Stimulated activated CD4-positive, alpha-beta T cell treated with anti-CD3 and anti-CD28 coated beads, Interleukin-1b, Interleukin-23, amount 100 ng/mL, for 24 hours (primary cell): ENCODE measurements around the gene FLNB.
"Not testable (repeated sequence)": the region's sequence is repeated elsewhere in the genome, so short reads cannot be mapped to it uniquely, and the experiment has no call there.

Source experiments
- DNase-seq, 4 experiments: peaks; one replicate each; pipeline ENCODE4 v3.0.0-alpha.2; 2020; ENCODE audit warnings: low read depth in 4 of 4, low spot score in 1 of 4

FLNB gene

DNA sequence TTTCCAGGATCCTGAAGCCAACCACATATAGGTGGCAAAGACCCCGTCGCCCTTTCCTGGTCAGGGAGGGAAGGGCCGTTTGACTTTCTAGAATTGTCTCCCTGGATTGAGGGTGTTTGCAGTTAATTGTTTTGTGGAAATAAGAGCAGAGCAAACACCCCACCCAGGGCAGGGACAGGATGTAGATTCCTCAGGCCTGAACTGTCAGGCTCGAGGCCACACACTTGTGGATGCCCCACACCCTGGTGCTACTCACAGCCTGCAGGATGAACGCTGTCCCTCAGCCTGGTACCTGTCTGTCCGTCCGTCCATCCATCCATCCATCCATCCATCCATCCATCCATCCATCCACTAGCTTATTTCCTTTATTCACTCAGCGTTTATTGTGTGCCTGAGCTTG, 29.9 kb upstream of the FLNB start:
- DNase-seq, result no peak

DNA sequence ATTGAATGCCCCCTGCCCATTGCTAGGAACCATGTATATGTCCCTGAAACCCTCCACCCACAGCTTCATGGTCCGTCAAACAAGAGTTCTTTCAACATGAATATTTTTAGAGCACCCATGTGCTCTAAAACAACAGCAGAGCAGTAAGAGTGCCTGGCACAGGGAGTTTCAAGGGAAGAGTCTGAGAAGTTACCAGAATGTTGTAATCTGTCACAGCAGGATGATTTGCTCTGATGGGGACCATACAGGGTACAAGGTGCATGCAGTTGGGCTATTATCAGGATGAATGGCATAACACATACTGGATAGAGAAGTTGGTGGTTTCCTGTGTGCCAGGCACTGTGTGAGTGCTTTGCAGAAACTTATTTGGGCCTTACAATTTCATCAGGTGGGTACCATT, 27.8 kb upstream of the FLNB start:
- DNase-seq, result no peak

DNA sequence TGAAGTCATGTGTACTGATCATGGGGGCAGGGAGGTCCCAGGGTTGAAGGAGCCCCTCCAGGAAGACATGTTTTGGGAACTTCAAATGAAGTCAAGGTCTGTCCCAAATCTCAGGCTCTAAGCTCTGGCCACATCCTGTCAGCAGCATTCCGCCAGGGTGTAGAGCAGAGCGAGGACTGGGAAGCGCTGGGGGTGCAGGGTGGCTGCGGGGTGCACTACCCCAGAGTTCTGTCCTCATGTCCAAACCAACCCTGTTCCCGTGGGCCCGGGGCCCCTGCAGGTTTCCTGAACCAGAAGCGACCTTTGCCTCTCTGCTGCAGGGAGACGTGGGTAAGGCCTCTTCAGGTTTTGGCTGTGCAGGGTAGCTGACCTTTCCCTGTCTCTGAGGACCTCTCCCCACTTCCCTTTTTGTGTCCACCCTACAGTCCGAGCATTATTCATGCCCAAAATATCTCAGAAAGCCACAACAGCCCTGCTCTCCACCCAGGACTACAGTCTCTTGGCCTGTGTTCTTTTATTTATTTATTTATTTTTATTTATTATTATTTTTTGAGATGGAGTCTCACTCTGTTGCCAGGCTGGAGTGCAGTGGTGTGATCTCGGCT, 26.6 kb upstream of the FLNB start:
- no peak for DNase-seq

GRCh38 chr3:57982561-57983243, 25.5 kb upstream of the FLNB start:
- DNase-seq, result no peak

DNA sequence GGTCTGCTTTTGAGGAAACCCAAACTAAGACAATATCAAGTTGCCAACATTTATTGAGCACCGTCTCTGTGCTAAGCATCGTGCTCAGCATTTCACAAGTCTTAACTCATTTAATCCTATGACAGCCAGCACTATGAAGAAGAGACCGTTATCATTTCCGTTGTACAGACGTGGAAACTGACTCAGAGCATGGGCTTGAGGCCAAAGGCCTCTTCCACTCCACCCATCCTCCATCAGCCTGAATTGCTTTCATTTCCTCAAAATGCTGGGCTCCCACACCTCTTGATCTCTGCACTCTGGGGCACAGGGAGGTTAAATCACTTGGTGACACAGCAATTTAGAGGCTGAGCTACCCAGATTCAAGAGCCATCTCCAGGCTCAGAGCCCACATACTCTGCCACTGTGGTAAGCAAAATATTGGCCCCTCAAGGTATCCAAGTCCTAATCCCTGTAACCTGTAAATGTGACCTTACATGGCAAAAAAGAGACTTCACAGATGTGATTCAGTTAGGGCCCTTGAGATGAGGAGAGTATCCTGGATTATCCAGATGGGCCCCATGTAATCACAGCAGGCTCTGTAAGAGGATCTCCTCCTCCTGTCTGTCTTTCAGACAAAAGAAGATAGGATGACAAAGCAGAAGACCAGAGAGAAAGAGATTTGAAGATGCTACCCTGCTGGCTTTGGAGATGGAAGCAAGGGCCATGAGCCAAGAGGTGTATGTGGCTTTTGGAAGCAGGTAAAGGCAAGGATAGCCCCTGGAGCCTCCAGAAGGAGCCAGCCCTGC, 24.3 kb upstream of the FLNB start:
- peak in 2 of 4 experiments; percentile 12 to 37 for DNase-seq

DNA sequence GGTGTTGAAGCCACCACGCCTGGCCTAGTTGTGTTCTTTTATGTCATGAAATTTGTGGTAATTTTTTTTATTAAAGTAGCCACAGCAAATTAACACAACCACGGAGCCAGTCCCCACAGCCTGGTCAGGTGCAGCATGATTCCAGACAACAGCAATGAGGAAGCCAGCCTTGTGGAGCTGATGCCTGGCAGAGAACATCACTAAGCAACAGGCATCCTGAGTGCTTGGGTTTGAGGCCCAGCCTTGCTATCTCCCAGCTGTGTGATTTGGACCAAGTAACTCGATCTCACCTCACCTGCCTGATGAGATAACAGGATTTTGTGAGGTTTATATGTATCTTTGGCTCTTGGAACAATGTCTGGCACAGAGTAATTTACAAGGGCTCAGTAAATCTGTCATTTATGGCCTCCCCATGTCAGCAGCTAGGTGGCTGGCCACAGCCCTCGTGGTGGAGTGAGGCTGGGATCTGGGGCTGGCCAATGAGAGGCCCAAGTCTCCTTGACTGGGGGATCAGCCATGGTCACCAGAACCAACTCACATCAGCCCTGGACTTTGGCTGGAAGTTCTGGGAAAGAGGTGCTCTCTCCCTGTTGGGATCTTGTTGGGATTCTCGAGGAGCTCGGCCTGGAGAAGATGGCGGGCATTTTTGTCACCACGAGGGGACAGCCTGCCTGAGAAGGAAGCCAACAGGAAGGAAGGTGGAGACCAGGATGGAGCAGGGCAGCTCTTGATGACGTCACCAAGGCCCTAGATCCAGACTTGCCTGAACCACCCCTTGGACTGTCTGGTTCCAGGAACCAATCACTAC, 22.8 kb upstream of the FLNB start:
- no peak for DNase-seq

DNA sequence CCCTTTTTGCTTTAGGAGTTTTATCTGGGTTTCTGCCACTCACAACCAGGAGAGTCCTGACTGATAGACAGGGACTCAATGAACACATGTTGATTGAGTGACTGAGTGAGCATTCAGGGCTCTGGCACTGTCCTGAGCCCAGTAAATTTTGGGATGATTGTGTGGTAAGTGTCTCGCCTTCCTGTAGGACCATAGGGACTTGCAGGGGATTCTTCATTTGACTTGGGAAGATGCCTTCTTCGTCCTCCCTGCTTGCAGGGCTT, 22.3 kb upstream of the FLNB start:
- DNase-seq, result no peak

DNA sequence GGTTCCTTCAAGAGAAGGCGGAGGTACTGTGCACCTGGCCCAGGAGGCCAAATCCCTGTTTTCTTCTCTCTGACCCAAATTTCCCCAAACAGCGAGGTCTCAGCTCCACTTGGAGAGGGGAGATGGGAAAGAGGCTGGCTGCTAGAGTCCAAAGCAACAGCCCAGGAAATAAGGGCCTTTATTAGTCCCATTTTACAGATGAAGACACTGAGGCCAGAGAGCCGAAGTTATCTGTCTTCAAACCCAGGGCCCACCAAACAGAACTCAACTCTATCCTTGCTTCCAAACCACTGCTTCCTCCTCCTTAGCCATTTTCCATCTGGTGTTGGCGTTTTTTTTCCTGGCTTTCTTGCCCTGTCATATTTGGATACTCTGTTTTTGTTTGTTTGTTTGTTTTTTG, 22.0 kb upstream of the FLNB start:
- no peak for DNase-seq

DNA sequence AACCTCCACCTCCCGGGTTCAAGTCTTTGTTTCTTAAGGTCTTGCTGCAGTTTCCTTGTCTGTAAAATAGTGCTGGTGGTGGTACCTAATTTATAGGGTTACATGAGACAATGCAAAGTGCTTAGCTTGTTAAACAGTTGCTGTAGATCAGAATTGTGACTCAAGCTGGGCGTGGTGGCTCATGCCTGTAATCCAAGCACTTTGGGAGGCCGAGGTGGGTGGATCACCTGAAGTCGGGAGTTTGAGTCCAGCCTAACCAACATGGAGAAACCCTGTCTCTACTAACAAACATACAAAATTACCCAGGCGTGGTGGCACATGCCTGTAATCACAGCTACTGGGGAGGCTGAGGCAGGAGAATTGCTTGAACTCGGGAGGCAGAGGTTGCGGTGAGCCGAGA, 19.0 kb upstream of the FLNB start:
- DNase-seq, result not testable (repeated sequence)

GRCh38 chr3:57989646-57990045, 18.6 kb upstream of the FLNB start:
- DNase-seq, result no peak

GRCh38 chr3:57992452-57993213, 15.6 kb upstream of the FLNB start:
- no peak for DNase-seq

GRCh38 chr3:57998366-57999283, 9.6 kb upstream of the FLNB start:
- no peak for DNase-seq

DNA sequence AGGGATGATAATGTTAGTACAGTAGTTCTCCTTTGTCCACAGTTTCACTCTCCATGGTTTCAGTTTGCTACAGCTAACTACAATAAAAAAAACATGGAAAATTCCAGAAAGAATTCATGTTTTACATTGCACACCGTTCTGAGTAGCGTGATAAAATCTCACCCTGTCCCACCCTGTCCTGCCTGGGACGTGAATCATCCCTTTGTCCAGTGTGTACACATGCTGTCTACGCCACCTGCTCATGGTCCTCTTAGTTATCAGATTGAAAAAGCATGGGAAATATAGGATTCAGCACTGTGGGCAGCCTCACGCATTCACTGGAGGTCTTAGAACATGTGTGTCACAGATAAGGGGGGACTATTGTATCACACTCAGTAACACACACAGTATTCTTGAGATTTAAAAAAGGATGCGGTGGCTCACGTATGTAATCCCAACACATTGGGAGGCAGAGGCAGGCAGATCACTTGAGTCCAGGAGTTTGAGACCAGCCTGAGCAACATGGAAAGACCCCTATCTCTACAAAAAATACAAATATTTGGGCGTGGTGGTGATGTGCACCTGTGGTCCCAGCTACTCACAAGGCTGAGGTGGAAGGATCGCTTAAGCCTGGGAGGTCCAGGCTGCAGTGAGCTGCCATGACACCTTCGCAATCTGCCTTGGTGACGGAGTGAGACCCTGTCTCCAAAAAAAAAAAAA, 8.7 kb upstream of the FLNB start:
- no peak for DNase-seq

DNA sequence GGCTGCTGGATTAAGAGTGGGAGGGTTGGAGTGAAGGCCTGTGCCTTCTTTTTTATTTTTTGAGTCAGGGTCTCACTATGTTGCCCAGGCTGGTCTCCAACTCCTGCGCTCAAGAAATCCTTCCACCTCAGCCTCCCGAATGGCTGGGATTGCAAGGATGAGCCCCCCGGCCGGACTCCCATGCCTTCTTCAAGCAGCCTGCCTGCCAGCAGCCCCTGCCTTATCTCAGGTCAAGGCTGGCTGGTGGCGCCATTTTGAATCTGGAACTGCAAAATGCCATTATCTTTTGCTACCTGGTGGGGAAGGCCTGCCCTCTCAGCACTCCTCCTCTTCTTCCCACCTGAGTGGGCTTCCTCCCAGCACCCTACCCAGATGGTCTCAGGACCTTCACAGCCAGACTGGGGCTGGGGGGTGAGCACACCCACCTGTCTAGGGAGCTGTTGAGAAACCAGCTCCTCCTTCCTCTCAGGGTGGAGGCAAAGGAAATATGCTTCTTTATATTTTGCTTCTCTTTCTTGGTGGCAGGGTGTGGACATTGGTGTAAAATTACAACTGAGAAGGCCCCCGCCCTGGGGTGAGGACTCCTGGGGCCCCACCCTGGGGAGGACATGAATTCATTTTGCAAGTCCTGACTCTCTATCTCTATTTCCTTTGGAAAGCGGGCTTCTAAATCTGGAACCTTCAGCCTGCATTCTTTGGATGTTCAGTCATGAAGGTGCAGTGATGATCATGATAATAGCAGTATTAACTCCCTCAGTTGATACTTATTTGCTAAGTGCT, 7.7 kb upstream of the FLNB start:
- no peak for DNase-seq

DNA sequence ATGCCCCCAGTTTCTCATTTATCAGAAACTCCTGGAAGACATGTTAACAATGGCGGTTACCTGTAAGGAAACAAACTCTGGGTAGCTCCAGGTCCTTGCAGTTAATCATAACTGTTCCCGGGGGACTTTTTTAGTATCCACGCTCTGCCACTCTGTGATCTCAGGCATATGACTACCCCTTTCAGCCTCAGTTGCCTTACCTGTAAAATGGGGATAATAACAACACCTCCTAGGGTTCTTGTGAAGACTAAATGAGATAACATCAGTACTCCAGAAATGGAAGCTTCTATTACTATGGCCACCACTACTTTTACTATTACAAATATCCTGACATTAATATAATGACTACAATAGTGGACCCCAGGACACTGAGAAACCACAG, 7.1 kb upstream of the FLNB start:
- no peak for DNase-seq

DNA sequence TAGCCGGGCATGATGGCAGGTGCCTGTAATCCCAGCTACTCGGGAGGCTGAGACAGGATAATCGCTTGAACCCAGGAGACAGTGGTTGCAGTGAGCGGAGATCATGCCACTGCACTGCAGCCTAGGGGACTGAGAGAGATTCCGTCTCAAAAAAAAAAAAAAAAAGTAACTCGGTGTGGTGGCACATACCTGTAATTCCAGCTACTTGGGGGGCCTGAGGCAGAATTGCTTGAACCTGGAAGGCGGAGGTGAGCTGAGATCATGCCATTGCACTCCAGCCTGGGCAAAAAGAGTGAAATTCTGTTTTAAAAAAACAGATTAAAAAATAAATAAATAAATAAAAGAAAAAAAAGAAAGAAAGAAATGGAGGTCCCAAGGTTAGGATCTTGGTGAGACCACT, 6.2 kb upstream of the FLNB start:
- no peak for DNase-seq

DNA sequence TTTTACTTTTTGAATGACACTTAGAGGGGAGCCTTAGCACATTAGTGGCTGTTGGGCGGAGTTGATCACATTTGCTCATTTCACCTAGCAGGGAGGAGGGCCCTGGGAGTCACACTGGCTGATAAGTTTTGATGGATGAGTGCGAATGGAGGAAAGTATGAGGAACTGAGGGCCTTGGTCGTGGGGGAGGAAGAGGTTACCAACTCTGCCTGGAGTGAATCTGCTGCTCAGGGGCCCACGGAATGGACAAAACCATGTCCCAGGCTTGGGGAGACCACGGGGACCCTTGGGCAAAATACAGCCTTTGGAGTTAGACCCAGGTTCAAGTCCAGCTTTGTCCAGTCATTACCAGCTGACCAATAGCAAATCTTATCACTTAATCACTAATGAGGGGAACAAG, 5.1 kb upstream of the FLNB start:
- no peak for DNase-seq

GRCh38 chr3:58004973-58005372, 3.2 kb upstream of the FLNB start:
- no peak for DNase-seq

DNA sequence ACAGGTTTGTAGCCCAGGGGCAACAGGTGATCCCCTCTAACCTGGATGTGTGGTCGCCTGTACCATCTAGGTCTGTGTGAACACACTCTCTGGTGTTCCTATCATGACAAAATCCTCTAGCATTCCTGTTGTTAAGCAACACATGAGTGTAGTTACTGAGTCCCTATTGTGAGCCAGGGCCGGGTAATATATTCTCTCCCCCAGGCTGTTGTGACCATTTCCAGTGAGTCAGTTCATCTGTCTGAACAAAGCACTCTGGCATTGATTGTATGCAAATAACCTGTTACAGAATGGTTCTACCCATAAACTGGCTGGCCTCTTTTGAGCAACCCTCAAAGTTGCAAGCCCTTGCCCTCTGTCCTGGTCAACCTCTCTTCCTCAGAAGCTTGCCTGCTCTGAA, 2.6 kb upstream of the FLNB start:
- DNase-seq, result no peak
